Measurements from ENCODE around the gene HEY2.
A peak's percentile ranks its signal among the peaks of the same experiment; 100 is the strongest.

HEY2 gene

DNA sequence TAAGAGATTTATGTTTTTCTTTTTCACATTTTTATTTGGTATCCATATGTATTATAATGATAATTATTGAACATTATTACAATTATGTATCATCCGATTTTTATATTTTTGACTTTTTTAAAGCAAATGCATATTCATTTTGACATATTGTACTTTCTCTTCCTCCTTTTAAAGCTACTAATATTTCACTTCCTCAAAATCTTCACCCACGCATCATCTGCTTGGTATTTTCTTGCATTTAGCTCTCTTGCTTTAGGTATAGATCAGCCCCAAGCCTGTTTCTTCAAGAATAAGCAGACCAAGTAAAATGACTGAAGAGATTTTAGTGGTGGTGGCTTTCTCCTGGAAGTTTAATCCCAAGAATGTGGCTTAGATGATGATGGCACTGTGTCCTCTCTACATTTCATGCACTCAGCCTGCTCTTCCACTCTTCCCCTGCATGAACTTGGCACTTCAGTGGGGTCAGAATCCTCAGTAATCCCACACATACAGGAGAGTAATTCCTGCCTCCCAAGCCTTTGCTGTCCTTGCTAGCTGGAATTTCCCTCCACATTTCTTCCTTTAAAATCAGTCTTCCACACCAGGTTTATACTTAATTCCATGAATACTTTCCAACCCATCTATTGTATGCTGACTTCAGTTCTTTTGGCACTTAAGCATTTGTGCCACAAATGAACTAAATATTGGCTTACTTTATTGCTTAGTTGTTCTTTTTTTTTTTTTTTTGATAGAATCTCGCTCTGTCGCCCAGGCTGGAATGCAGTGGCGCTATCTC is 49.5 kb downstream of the HEY2 start:
- Histone ChIP-seq H2AFZ (ENCODE audit: low read length) (no peak overlapping the region), H3K36me3 (ENCODE audit: insufficient read depth, low read length) (no peaks in the 10 kb centered on the region), H3K79me2 (ENCODE audit: insufficient read depth, low read length) (peaks cover 81% of the 10 kb centered on the region; the same call in 1 of the 2 replicates), H3K9ac (ENCODE audit: low read depth, low read length, poor library complexity, severe bottlenecking) (no peak overlapping the region), H4K20me1 (ENCODE audit: insufficient read depth, low read length, poor library complexity, severe bottlenecking) (no peaks in the 10 kb centered on the region), H3F3A (ENCODE audit: low read depth) (peaks cover 6% of the 10 kb centered on the region; the same call in 1 of the 2 replicates), H3K9me3 (ENCODE audit: insufficient read depth, low read depth, low read length) (no peaks in the 10 kb centered on the region), H3K4me3 (ENCODE audit: low read length, poor library complexity, severe bottlenecking) (no peak overlapping the region), H3K9me2 (replicated peaks; ENCODE audit: low read depth, low read length) (no peaks in the 10 kb centered on the region), H3K4me1 (ENCODE audit: insufficient read depth, low read length, poor library complexity, severe bottlenecking) (peaks cover 40% of the 10 kb centered on the region), H3K4me2 (ENCODE audit: low read depth, low read length, poor library complexity, severe bottlenecking) (no peak overlapping the region), H3K27me3 (ENCODE audit: insufficient read depth, low read length, poor library complexity, severe bottlenecking) (no peaks in the 10 kb centered on the region)
- no peak for TF ChIP-seq EZH2phosphoT487 (IDR thresholded peaks at IDR 0.05; ENCODE audit: borderline replicate concordance)
- TF ChIP-seq, protein P1, sequence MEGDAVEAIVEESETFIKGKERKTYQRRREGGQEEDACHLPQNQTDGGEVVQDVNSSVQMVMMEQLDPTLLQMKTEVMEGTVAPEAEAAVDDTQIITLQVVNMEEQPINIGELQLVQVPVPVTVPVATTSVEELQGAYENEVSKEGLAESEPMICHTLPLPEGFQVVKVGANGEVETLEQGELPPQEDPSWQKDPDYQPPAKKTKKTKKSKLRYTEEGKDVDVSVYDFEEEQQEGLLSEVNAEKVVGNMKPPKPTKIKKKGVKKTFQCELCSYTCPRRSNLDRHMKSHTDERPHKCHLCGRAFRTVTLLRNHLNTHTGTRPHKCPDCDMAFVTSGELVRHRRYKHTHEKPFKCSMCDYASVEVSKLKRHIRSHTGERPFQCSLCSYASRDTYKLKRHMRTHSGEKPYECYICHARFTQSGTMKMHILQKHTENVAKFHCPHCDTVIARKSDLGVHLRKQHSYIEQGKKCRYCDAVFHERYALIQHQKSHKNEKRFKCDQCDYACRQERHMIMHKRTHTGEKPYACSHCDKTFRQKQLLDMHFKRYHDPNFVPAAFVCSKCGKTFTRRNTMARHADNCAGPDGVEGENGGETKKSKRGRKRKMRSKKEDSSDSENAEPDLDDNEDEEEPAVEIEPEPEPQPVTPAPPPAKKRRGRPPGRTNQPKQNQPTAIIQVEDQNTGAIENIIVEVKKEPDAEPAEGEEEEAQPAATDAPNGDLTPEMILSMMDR (conservative IDR thresholded peaks at IDR 0.05; ENCODE audit: low read length): no peak

DNA sequence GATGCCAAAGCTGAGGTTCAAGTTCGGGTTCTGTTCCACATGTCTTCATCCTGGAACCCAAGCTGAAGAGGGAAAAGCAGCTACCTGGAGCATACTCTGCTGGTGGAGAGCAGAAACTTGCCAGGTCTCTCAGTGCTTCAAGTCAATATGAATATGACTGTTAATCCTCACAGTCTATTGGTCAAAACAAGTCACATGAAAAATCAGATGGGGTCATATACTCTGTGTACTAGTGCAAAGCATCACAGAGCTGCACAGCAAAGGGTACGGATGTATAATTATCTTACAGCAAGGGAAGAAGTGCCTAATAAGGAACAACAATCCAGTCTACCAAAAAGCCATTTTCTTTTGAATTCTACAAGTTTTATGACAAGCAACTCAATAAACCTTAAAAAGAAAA is 53.0 kb downstream of the HEY2 start:
- peak overlapping the region; percentile 77 for H3K4me2 ChIP-seq (ENCODE audit: low read depth, low read length, poor library complexity, severe bottlenecking)

DNA sequence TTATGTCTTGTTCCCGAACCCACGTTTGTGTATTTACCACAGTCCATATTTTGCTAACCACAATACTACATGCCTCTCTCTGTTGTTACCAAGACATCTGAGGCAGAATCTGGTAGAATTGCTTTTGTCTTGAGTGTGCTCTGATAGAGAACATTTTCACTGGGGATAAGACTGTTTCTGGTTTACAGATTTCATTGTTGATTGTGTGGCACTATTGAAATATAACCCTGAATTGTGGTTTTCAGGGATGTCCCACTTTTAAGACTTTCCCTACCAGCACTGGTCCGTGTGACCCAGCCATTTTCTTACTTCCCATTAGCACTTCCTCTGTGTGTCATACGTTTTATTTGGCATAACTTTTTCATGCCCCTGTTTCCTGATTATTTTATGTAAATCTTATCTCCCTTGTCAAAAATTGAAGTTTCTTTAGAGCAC is 53.5 kb downstream of the HEY2 start:
- no peaks in the 10 kb centered on the region for H3K36me3 ChIP-seq (ENCODE audit: insufficient read depth, low read length)
- peak overlapping the region; percentile 62 for H3K4me3 ChIP-seq (ENCODE audit: low read length, poor library complexity, severe bottlenecking)
- no peak overlapping the region for H2AFZ ChIP-seq (ENCODE audit: low read length)
- peak overlapping the region; percentile 31 for H3K9ac ChIP-seq (ENCODE audit: low read depth, low read length, poor library complexity, severe bottlenecking)
- H3K4me2 ChIP-seq (ENCODE audit: low read depth, low read length, poor library complexity, severe bottlenecking): peak overlapping the region; percentile 77
- H3K9me3 ChIP-seq (ENCODE audit: insufficient read depth, low read depth, low read length): no peaks in the 10 kb centered on the region
- H3K27me3 ChIP-seq (ENCODE audit: insufficient read depth, low read length, poor library complexity, severe bottlenecking): no peaks in the 10 kb centered on the region
- peaks cover 63% of the 10 kb centered on the region for H3K4me1 ChIP-seq (ENCODE audit: insufficient read depth, low read length, poor library complexity, severe bottlenecking)
- H3F3A ChIP-seq (ENCODE audit: low read depth): peaks cover 6% of the 10 kb centered on the region; the same call in 1 of the 2 replicates
- H4K20me1 ChIP-seq (ENCODE audit: insufficient read depth, low read length, poor library complexity, severe bottlenecking): no peaks in the 10 kb centered on the region
- TF ChIP-seq, protein P1 (conservative IDR thresholded peaks at IDR 0.05; ENCODE audit: low read length): no peak
- no peak for TF ChIP-seq EZH2phosphoT487 (IDR thresholded peaks at IDR 0.05; ENCODE audit: borderline replicate concordance)
- peaks cover 56% of the 10 kb centered on the region; the same call in 1 of the 2 replicates for H3K79me2 ChIP-seq (ENCODE audit: insufficient read depth, low read length)
- no peaks in the 10 kb centered on the region for H3K9me2 ChIP-seq (replicated peaks; ENCODE audit: low read depth, low read length)

More for the DNA sequence above, 53.0 kb downstream of the HEY2 start:
- H3F3A ChIP-seq (ENCODE audit: low read depth): peaks cover 6% of the 10 kb centered on the region; the same call in 1 of the 2 replicates
- H3K27me3 ChIP-seq (ENCODE audit: insufficient read depth, low read length, poor library complexity, severe bottlenecking): no peaks in the 10 kb centered on the region
- H3K9ac ChIP-seq (ENCODE audit: low read depth, low read length, poor library complexity, severe bottlenecking): peak overlapping the region; percentile 31
- H3K4me1 ChIP-seq (ENCODE audit: insufficient read depth, low read length, poor library complexity, severe bottlenecking): peaks cover 60% of the 10 kb centered on the region
- TF ChIP-seq, protein P1 (conservative IDR thresholded peaks at IDR 0.05; ENCODE audit: low read length): no peak
- no peak for TF ChIP-seq EZH2phosphoT487 (IDR thresholded peaks at IDR 0.05; ENCODE audit: borderline replicate concordance)
- H3K36me3 ChIP-seq (ENCODE audit: insufficient read depth, low read length): no peaks in the 10 kb centered on the region
- peak overlapping the region; percentile 62 for H3K4me3 ChIP-seq (ENCODE audit: low read length, poor library complexity, severe bottlenecking)
- H4K20me1 ChIP-seq (ENCODE audit: insufficient read depth, low read length, poor library complexity, severe bottlenecking): no peaks in the 10 kb centered on the region
- no peaks in the 10 kb centered on the region for H3K9me3 ChIP-seq (ENCODE audit: insufficient read depth, low read depth, low read length)
- H3K79me2 ChIP-seq (ENCODE audit: insufficient read depth, low read length): peaks cover 57% of the 10 kb centered on the region; the same call in 1 of the 2 replicates
- H2AFZ ChIP-seq (ENCODE audit: low read length): no peak overlapping the region
- H3K9me2 ChIP-seq (replicated peaks; ENCODE audit: low read depth, low read length): no peaks in the 10 kb centered on the region

Data from Loucy (cell line).